Measurements from ENCODE around the gene SELL. TPM values are rescaled to one million over a fixed set of nuclear protein-coding genes. Genes with fewer than 3 reads are reported as not detected.

The SELL gene
- total and polyA plus RNA-seq, 2 of the 4 experiments (the other 2 are of a cell fraction) = not detected

DNA sequence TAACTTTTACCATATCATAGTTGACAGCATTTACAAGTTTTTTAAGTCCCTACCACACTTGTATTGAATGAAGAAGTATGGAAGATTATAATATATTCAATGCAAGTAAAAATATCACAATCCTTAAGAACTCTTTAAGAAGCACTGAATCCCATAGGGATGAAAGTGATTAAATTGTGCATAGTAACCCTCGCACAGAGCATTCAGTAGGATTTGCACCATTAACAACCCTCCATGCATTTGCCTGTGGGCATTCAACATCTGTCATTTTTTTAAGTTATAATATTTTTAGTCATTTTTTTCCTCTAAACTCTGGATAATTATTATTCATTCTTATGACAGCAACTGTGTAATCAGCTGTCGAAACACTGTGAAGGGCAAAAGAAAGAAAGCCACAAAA is 12.3 kb upstream of the SELL start:
- ATAC-seq (ENCODE audit: low read depth) (no peak), DNase-seq (no peak)
- Histone ChIP-seq H2AK5ac (ENCODE audit: low read depth, low read length) (no peak overlapping the region), H4K91ac (ENCODE audit: insufficient read depth, low read depth, low read length) (no peak overlapping the region), H2AFZ (replicated peaks; ENCODE audit: low read length, poor library complexity) (no peak overlapping the region), H3K27ac (ENCODE audit: insufficient read depth, low read length) (no peak overlapping the region), H2BK15ac (ENCODE audit: low read depth, low read length) (no peak overlapping the region), H2AK9ac (replicated peaks; ENCODE audit: low read depth, low read length, poor library complexity) (no peak overlapping the region), H4K8ac (ENCODE audit: low read depth in 2 of 2, low read length in 2 of 2) (no peak overlapping the region), H3K56ac (ENCODE audit: extremely low read depth, insufficient read depth, low read length) (no peak overlapping the region), H2BK20ac (ENCODE audit: low read depth, low read length) (no peak overlapping the region), H3K4ac (ENCODE audit: low read depth, low read length) (no peak overlapping the region), H2BK5ac (ENCODE audit: low read depth, low read length, poor library complexity, severe bottlenecking) (no peak overlapping the region), H2BK120ac (ENCODE audit: low read depth, low read length) (no peak overlapping the region), H3K27me3 (ENCODE audit: control insufficient read depth, insufficient read depth, low read length) (no peaks in the 10 kb centered on the region; the same call in 1 of the 2 replicates), H3K9me1 (ENCODE audit: insufficient read depth, low read length) (no peaks in the 10 kb centered on the region), H4K20me1 (ENCODE audit: insufficient read depth, low read length) (no peaks in the 10 kb centered on the region), H4K5ac (ENCODE audit: low read depth, low read length) (no peak overlapping the region), H3K18ac (ENCODE audit: low read depth, low read length) (no peak overlapping the region), H3K4me1 (ENCODE audit: control insufficient read depth, insufficient read depth, low read length) (no peaks in the 10 kb centered on the region), H3K23ac (ENCODE audit: low read depth, low read length) (no peak overlapping the region), H3K36me3 (ENCODE audit: control insufficient read depth, insufficient read depth, low read length) (no peaks in the 10 kb centered on the region), H3K79me1 (ENCODE audit: low read depth in 1 of 2, low read length in 2 of 2) (no peaks in the 10 kb centered on the region), H3K9ac (ENCODE audit: low read depth, low read length) (no peak overlapping the region), H3K4me3 (ENCODE audit: insufficient read depth, low read depth, low read length) (no peak overlapping the region), H3K14ac (replicated peaks; ENCODE audit: low read depth, low read length) (no peak overlapping the region), H3K4me2 (ENCODE audit: low read depth, low read length) (no peak overlapping the region), H3K9me3 (ENCODE audit: control insufficient read depth, insufficient read depth, low read length) (no peaks in the 10 kb centered on the region)
- no TSS peak for BruUV-seq (replicated peaks)
- in situ Hi-C loops (cut with MboI; ENCODE audit: low sequenced_read_pairs) (no loop called here), intact Hi-C loops (cut with micrococcal nuclease) (no loop called here), dilution Hi-C loops (cut with HindIII; ENCODE audit: low sequenced_read_pairs, unreplicated experiment) (no loop called here)
- POLR2A ChIA-PET (ENCODE audit: unreplicated experiment) = no interaction called here
- no peak for TF ChIP-seq SMC3 (IDR thresholded peaks at IDR 0.05; ENCODE audit: low read depth, low read length)
- no peak for TF ChIP-seq POLR2A (IDR thresholded peaks at IDR 0.05; ENCODE audit: low read depth, low read length)
- TF ChIP-seq RAD21 (IDR thresholded peaks at IDR 0.05; ENCODE audit: low read length) = no peak
- no peak for TF ChIP-seq CEBPB (IDR thresholded peaks at IDR 0.05; ENCODE audit: low read depth, low read length)
- no peak for TF ChIP-seq MAFK (IDR thresholded peaks at IDR 0.05; ENCODE audit: low read depth, low read length)
- no peak for TF ChIP-seq RCOR1 (IDR thresholded peaks at IDR 0.05; ENCODE audit: insufficient replicate concordance, low read length)
- no peak for TF ChIP-seq MAZ (IDR thresholded peaks at IDR 0.05; ENCODE audit: borderline replicate concordance, low read depth, low read length)
- no peak for TF ChIP-seq CTCF (conservative IDR thresholded peaks at IDR 0.05; ENCODE audit: low read depth, low read length)
- no peak for TF ChIP-seq MXI1 (IDR thresholded peaks at IDR 0.05; ENCODE audit: borderline replicate concordance, low read depth, low read length)
- CTCF ChIA-PET = no interaction called here
- WGBS, 2 experiments (ENCODE audit: extremely low coverage in 2 of 2, insufficient read length in 1 of 2) = no CpG with 5 or more reads among the region's 2 CpGs

Data from IMR-90 (cell line).